Hepatocyte (in vitro differentiated cells): ENCODE measurements around the gene PLVAP. TPM values are rescaled to one million over a fixed set of nuclear protein-coding genes. Genes with fewer than 3 reads are reported as not detected.

Experiments used
- DNase-seq: peaks from one replicate; pipeline ENCODE4 v3.0.0-alpha.2; 2016; ENCODE audit warnings: low spot score
- H2AFZ ChIP-seq: fragments of 200-600 bp; sonication (generic); 2 replicates; pipeline ENCODE4 v1.6.0; 2016; ENCODE audit warnings: antibody characterized with exemption, mild to moderate bottlenecking
- H3K27ac ChIP-seq: fragments of 200-600 bp; sonication (generic); 2 replicates; pipeline ENCODE4 v1.5.1; 2016; ENCODE audit warnings: mild to moderate bottlenecking
- H3K27me3 ChIP-seq: fragments of 200-600 bp; sonication (generic); 2 replicates; pipeline ENCODE4 v1.6.1; 2016
- H3K36me3 ChIP-seq: fragments of 200-600 bp; sonication (generic); replicated peaks from 2 replicates; pipeline ENCODE4 v1.5.1; 2016; ENCODE audit warnings: low read depth; ENCODE audit not compliant: insufficient read depth
- H3K4me1 ChIP-seq: fragments of 200-600 bp; sonication (generic); 2 replicates; pipeline ENCODE4 v1.5.1; 2016; ENCODE audit warnings: mild to moderate bottlenecking, moderate library complexity; ENCODE audit not compliant: insufficient read depth
- H3K4me2 ChIP-seq: fragments of 200-600 bp; sonication (generic); 2 replicates; pipeline ENCODE4 v1.6.0; 2016
- H3K4me3 ChIP-seq: fragments of 200-600 bp; sonication (generic); 2 replicates; pipeline ENCODE4 v1.5.1; 2016; ENCODE audit warnings: mild to moderate bottlenecking
- H3K79me2 ChIP-seq: fragments of 200-600 bp; sonication (generic); 2 replicates; pipeline ENCODE4 v1.6.0; 2017; ENCODE audit warnings: mild to moderate bottlenecking
- H3K9me2 ChIP-seq: fragments of 200-600 bp; sonication (generic); replicated peaks from 2 replicates; pipeline ENCODE4 v1.6.0; 2017; ENCODE audit warnings: mild to moderate bottlenecking; ENCODE audit not compliant: insufficient read depth
- H3K9me3 ChIP-seq: fragments of 200-600 bp; sonication (generic); 2 replicates; pipeline ENCODE4 v1.5.1; 2016; ENCODE audit warnings: low read depth, mild to moderate bottlenecking
- H4K20me1 ChIP-seq: fragments of 200-600 bp; sonication (generic); 2 replicates; pipeline ENCODE4 v1.6.0; 2016; ENCODE audit warnings: mild to moderate bottlenecking; ENCODE audit not compliant: insufficient read depth, poor library complexity, severe bottlenecking
- EZH2 ChIP-seq: fragments of 200-600 bp; sonication (generic); IDR thresholded peaks from 2 replicates; pipeline ENCODE4 v1.6.1; 2016; ENCODE audit warnings: antibody characterized with exemption, mild to moderate bottlenecking, borderline replicate concordance
- EZH2phosphoT487 ChIP-seq: fragments of 200-600 bp; sonication (generic); IDR thresholded peaks from one replicate; pipeline ENCODE4 v1.6.1; 2018; ENCODE audit warnings: antibody characterized with exemption, mild to moderate bottlenecking, low read depth, moderate library complexity; ENCODE audit not compliant: unreplicated experiment, severe bottlenecking
- WGBS: methylation state at CpG from one replicate; pipeline ENCODE4 v1.1.6; 2016; ENCODE audit warnings: low lambda C conversion rate; ENCODE audit errors: missing lambda C conversion rate; 5-methylcytosine and 5-hydroxymethylcytosine counted together
- polyA plus RNA-seq: library from polyadenylated mRNA; unstranded; fragments of >200 nt; fragmentation: Nextera tagmentation; extraction: Ambion mirVana; gene quantifications from 2 replicates; pipeline ENCODE4 v1.2.1, GENCODE V29; 2016
- total RNA-seq: library from RNA; depleted of rRNA; stranded (reverse); fragments of >200 nt; gene quantifications from 2 replicates; pipeline ENCODE4 v1.2.3, GENCODE V29; 2014
- TF ChIP-seq, protein P1 (sequence below): fragments of 200-600 bp; sonication (generic); IDR thresholded peaks from 2 replicates; pipeline ENCODE4 v1.5.1; 2016; ENCODE audit warnings: antibody characterized with exemption, mild to moderate bottlenecking; ENCODE audit not compliant: poor library complexity

Gene PLVAP
- total and polyA plus RNA-seq, 2 experiments from 2014 or later = 1.4 to 5.3 TPM

GRCh38 chr19:17357724-17358123 lies 19.4 kb downstream of the PLVAP start:
- Histone ChIP-seq H3K36me3 (no peaks in the 10 kb centered on the region), H3K4me3 (no peak overlapping the region), H3K79me2 (no peaks in the 10 kb centered on the region), H3K4me1 (peaks cover 5% of the 10 kb centered on the region), H3K27me3 (no peaks in the 10 kb centered on the region), H4K20me1 (no peaks in the 10 kb centered on the region), H3K4me2 (no peak overlapping the region), H3K27ac (no peak overlapping the region), H3K9me2 (no peaks in the 10 kb centered on the region), H3K9me3 (no peaks in the 10 kb centered on the region), H2AFZ (no peak overlapping the region)
- WGBS = 59% methylated on average over 11 of the region's 11 CpGs
- TF ChIP-seq EZH2 = no peak
- TF ChIP-seq, protein P1, sequence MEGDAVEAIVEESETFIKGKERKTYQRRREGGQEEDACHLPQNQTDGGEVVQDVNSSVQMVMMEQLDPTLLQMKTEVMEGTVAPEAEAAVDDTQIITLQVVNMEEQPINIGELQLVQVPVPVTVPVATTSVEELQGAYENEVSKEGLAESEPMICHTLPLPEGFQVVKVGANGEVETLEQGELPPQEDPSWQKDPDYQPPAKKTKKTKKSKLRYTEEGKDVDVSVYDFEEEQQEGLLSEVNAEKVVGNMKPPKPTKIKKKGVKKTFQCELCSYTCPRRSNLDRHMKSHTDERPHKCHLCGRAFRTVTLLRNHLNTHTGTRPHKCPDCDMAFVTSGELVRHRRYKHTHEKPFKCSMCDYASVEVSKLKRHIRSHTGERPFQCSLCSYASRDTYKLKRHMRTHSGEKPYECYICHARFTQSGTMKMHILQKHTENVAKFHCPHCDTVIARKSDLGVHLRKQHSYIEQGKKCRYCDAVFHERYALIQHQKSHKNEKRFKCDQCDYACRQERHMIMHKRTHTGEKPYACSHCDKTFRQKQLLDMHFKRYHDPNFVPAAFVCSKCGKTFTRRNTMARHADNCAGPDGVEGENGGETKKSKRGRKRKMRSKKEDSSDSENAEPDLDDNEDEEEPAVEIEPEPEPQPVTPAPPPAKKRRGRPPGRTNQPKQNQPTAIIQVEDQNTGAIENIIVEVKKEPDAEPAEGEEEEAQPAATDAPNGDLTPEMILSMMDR = no peak
- TF ChIP-seq EZH2phosphoT487 = no peak
- DNase-seq = no peak

DNA sequence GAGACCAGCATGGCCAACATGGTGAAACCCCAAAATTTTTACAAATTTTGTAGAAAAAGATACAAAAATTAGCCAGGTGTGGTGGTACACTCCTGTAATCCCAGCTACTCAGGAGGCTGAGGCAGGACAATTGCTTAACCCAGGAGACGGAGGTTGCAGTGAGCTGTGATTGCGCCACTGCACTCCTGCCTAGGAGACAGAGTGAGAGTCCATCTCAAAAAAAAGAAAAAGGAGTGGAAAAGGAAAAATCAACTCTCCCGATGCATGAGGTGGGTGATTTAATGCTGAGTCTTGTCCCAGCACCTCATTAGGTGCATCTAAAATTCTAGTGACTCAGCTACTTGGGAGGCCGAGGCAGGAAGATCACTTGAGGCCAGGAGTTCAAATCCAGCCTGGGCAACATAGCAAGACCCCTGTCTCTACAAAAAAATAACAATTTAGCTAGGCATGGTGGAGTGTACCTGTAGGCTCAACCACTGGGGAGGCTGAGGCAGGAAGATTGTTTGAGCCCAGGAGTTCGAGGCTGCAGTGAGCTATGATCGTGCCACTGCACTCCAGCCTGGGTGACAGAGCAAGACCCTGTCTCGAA lies 20.0 kb downstream of the PLVAP start:
- H3K27me3 ChIP-seq = no peaks in the 10 kb centered on the region
- DNase-seq = no peak
- no peak overlapping the region for H3K27ac ChIP-seq
- no peak overlapping the region for H2AFZ ChIP-seq
- no peaks in the 10 kb centered on the region for H3K9me2 ChIP-seq
- no peaks in the 10 kb centered on the region for H3K79me2 ChIP-seq
- TF ChIP-seq EZH2 (no peak), EZH2phosphoT487 (no peak)
- TF ChIP-seq, protein P1 = no peak
- peaks cover 5% of the 10 kb centered on the region for H3K4me1 ChIP-seq
- 93% methylated on average over 7 of the region's 7 CpGs for WGBS
- no peaks in the 10 kb centered on the region for H3K36me3 ChIP-seq
- H3K4me3 ChIP-seq = no peak overlapping the region
- no peaks in the 10 kb centered on the region for H3K9me3 ChIP-seq
- no peak overlapping the region for H3K4me2 ChIP-seq
- no peaks in the 10 kb centered on the region for H4K20me1 ChIP-seq

DNA sequence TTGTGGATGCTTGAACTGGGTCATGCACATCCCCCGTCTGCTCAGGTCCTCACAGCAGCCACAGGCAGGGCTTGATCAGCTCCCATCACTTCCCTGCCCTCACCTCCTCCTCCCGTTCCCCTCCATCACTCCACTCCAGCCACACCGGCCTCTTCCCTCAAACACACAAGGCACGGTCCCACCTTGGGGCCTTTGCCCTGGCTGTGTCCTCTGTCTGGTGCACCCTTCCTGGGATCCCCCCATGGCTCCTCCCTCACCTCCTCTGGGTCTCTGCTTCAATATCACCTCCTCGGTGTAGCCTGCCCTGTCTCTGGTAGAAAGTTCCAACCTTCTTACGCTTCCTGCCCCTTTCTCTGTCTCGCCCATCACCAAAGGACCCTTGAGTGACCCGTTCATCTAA lies 23.8 kb downstream of the PLVAP start:
- H3K36me3 ChIP-seq = no peaks in the 10 kb centered on the region
- H3K27me3 ChIP-seq = no peaks in the 10 kb centered on the region
- H3K79me2 ChIP-seq = no peaks in the 10 kb centered on the region
- no peaks in the 10 kb centered on the region for H3K9me2 ChIP-seq
- H3K9me3 ChIP-seq = no peaks in the 10 kb centered on the region
- TF ChIP-seq EZH2 = no peak
- TF ChIP-seq EZH2phosphoT487 = no peak
- TF ChIP-seq, protein P1 = no peak
- no peak for DNase-seq
- peaks cover 5% of the 10 kb centered on the region for H3K4me1 ChIP-seq
- H4K20me1 ChIP-seq = no peaks in the 10 kb centered on the region
- H2AFZ ChIP-seq = no peak overlapping the region
- no peak overlapping the region for H3K27ac ChIP-seq
- H3K4me2 ChIP-seq = no peak overlapping the region
- no peak overlapping the region for H3K4me3 ChIP-seq
- 94% methylated on average over 7 of the region's 8 CpGs for WGBS
